H9 (cell line): ENCODE data around the gene FBRSL1. TPM values are rescaled to one million over a fixed set of nuclear protein-coding genes. Genes with fewer than 3 reads are reported as not detected.
"Not testable (repeated sequence)": the region's sequence is repeated elsewhere in the genome, so short reads cannot be mapped to it uniquely, and the experiment has no call there.

Experiments
- DNase-seq: peaks from one replicate; pipeline ENCODE4 v3.0.0-alpha.2; 2017
- H2AFZ ChIP-seq: one replicate; pipeline ENCODE4 v1.6.1; 2013; ENCODE audit warnings: mild to moderate bottlenecking, low read length, control low read depth, moderate library complexity
- H2AK5ac ChIP-seq: 2 replicates; pipeline ENCODE4 v1.6.1; 2013; ENCODE audit warnings: low read length, control low read depth, mixed read lengths; ENCODE audit not compliant: insufficient read length
- H2BK120ac ChIP-seq: one replicate; pipeline ENCODE4 v1.6.1; 2013; ENCODE audit warnings: low read depth, mild to moderate bottlenecking, low read length, control low read depth, inconsistent platforms; ENCODE audit not compliant: poor library complexity, severe bottlenecking
- H2BK12ac ChIP-seq: 2 replicates; pipeline ENCODE4 v1.6.1; 2013; ENCODE audit warnings: low read length, control low read depth, mixed read lengths, low read depth; ENCODE audit not compliant: insufficient read length
- H2BK15ac ChIP-seq: 2 replicates; pipeline ENCODE4 v1.6.1; 2013; ENCODE audit warnings: low read depth, low read length, control low read depth
- H2BK20ac ChIP-seq: one replicate; pipeline ENCODE4 v1.6.1; 2013; ENCODE audit warnings: low read depth, mild to moderate bottlenecking, low read length, control low read depth, inconsistent platforms; ENCODE audit not compliant: poor library complexity, severe bottlenecking
- H2BK5ac ChIP-seq: 2 replicates; pipeline ENCODE4 v1.6.1; 2013; ENCODE audit warnings: low read length, control low read depth, mixed read lengths; ENCODE audit not compliant: insufficient read length
- H3K14ac ChIP-seq: 2 replicates; pipeline ENCODE4 v1.6.1; 2013; ENCODE audit warnings: low read length, control low read depth; ENCODE audit not compliant: insufficient read depth
- H3K18ac ChIP-seq: 2 replicates; pipeline ENCODE4 v1.6.1; 2013; ENCODE audit warnings: low read depth, mild to moderate bottlenecking, mixed read lengths, low read length, control low read depth; ENCODE audit not compliant: insufficient read length
- H3K23ac ChIP-seq: 2 replicates; pipeline ENCODE4 v1.6.1; 2013; ENCODE audit warnings: low read length, control low read depth, mixed read lengths, low read depth; ENCODE audit not compliant: insufficient read length
- H3K23me2 ChIP-seq: 2 replicates; pipeline ENCODE4 v1.6.1; 2013; ENCODE audit warnings: low read depth, mild to moderate bottlenecking, mixed read lengths, low read length, control low read depth; ENCODE audit not compliant: insufficient read length, poor library complexity, severe bottlenecking
- H3K27ac ChIP-seq: 2 replicates; pipeline ENCODE4 v1.5.1; 2013; ENCODE audit warnings: low read length, control low read depth, mixed read lengths, low read depth; ENCODE audit not compliant: insufficient read length
- H3K27me3 ChIP-seq: 2 replicates; pipeline ENCODE4 v1.6.1; 2013; ENCODE audit warnings: low read length, control low read depth, inconsistent platforms; ENCODE audit not compliant: insufficient read depth
- H3K4ac ChIP-seq: 2 replicates; pipeline ENCODE4 v1.6.1; 2013; ENCODE audit warnings: low read depth, mild to moderate bottlenecking, control low read depth, inconsistent platforms, low read length, moderate library complexity
- H3K4me1 ChIP-seq: 2 replicates; pipeline ENCODE4 v1.6.1; 2013; ENCODE audit warnings: low read length, control low read depth, inconsistent platforms; ENCODE audit not compliant: insufficient read depth
- H3K4me2 ChIP-seq: 2 replicates; pipeline ENCODE4 v1.6.1; 2013; ENCODE audit warnings: low read length, control low read depth, mixed read lengths; ENCODE audit not compliant: insufficient read length, insufficient read depth
- H3K56ac ChIP-seq: 2 replicates; pipeline ENCODE4 v1.6.1; 2013; ENCODE audit warnings: low read depth, mild to moderate bottlenecking, mixed read lengths, low read length, control low read depth; ENCODE audit not compliant: insufficient read length
- H3K79me1 ChIP-seq: 2 replicates; pipeline ENCODE4 v1.6.1; 2013; ENCODE audit warnings: low read depth, mild to moderate bottlenecking, moderate library complexity, low read length, control low read depth, inconsistent platforms; ENCODE audit not compliant: insufficient read depth, poor library complexity, severe bottlenecking
- H3K79me2 ChIP-seq: 2 replicates; pipeline ENCODE4 v1.6.1; 2013; ENCODE audit warnings: low read length, control low read depth, inconsistent platforms; ENCODE audit not compliant: insufficient read depth
- H3K9ac ChIP-seq: 2 replicates; pipeline ENCODE4 v1.6.1; 2013; ENCODE audit warnings: low read length, control low read depth, mixed read lengths; ENCODE audit not compliant: insufficient read length; ENCODE audit errors: extremely low read depth
- H3K9me3 ChIP-seq: one replicate; pipeline ENCODE4 v1.6.1; 2013; ENCODE audit warnings: low read depth, low read length, inconsistent platforms; ENCODE audit not compliant: control insufficient read depth
- H3T11ph ChIP-seq: one replicate; pipeline ENCODE4 v1.6.1; 2013; ENCODE audit warnings: mild to moderate bottlenecking, low read length, control low read depth, inconsistent platforms
- H4K20me1 ChIP-seq: one replicate; pipeline ENCODE4 v1.6.1; 2013; ENCODE audit not compliant: control insufficient read depth, insufficient read length, insufficient read depth
- H4K5ac ChIP-seq: 2 replicates; pipeline ENCODE4 v1.6.1; 2013; ENCODE audit warnings: low read depth, mild to moderate bottlenecking, mixed read lengths, low read length, control low read depth; ENCODE audit not compliant: insufficient read length
- H4K8ac ChIP-seq: replicated peaks from 2 replicates; pipeline ENCODE4 v1.6.1; 2013; ENCODE audit warnings: low read length, control low read depth, mixed read lengths, low read depth; ENCODE audit not compliant: insufficient read length
- H4K91ac ChIP-seq: 2 replicates; pipeline ENCODE4 v1.6.1; 2013; ENCODE audit warnings: low read depth, mild to moderate bottlenecking, moderate library complexity, mixed read lengths, low read length, control low read depth; ENCODE audit not compliant: insufficient read length
- H3K27ac Mint-ChIP-seq, 3 experiments: 2 replicates in 2 of 3; 3 replicates in 1 of 3; pipeline ENCODE4 v1.8.0; 2020 to 2021; ENCODE audit warnings: mixed read lengths in 3 of 3, mild to moderate bottlenecking in 1 of 3, moderate library complexity in 1 of 3
- H3K27me3 Mint-ChIP-seq: 2 replicates; pipeline ENCODE4 v1.8.0; 2021; ENCODE audit warnings: low read depth, mild to moderate bottlenecking, moderate library complexity, mixed read lengths
- H3K36me3 Mint-ChIP-seq, 3 experiments: 2 replicates in 2 of 3; 3 replicates in 1 of 3; pipeline ENCODE4 v1.8.0; 2020 to 2021; ENCODE audit warnings: low read depth in 3 of 3, mixed read lengths in 3 of 3; ENCODE audit not compliant: insufficient read depth in 1 of 3
- H3K4me1 Mint-ChIP-seq, 2 experiments: 2 replicates each; pipeline ENCODE4 v1.8.0; 2020; ENCODE audit warnings: mixed read lengths in 2 of 2
- H3K4me3 Mint-ChIP-seq, 2 experiments: 2 replicates in 1 of 2; 3 replicates in 1 of 2; pipeline ENCODE4 v1.8.0; 2020 to 2021; ENCODE audit warnings: mild to moderate bottlenecking in 2 of 2, mixed read lengths in 2 of 2, moderate library complexity in 1 of 2
- H3K9me3 Mint-ChIP-seq, 2 experiments: 2 replicates in 1 of 2; 3 replicates in 1 of 2; pipeline ENCODE4 v1.8.0; 2020; ENCODE audit warnings: mild to moderate bottlenecking in 2 of 2, mixed read lengths in 2 of 2, moderate library complexity in 1 of 2
- WGBS: extraction: QIAGEN DNeasy Blood & Tissue Kit; methylation state at CpG from one replicate; pipeline ENCODE4 v1.1.7; 2013; ENCODE audit warnings: missing lambda C conversion rate, low lambda C conversion rate, mixed read lengths; ENCODE audit not compliant: insufficient read length; ENCODE audit errors: extremely low coverage; 5-methylcytosine and 5-hydroxymethylcytosine counted together
- long read RNA-seq: library from polyadenylated mRNA; unstranded; transcript quantifications from one replicate; pipeline ENCODE4 v2.0.0, GENCODE V29; 2020
- total RNA-seq: library from RNA; stranded (reverse); gene quantifications from 2 replicates; pipeline ENCODE4 v1.2.1, GENCODE V29; 2021
- TF ChIP-seq, protein P1 (sequence below): fragments of 200-600 bp; sonication (generic); conservative IDR thresholded peaks from 3 replicates; pipeline ENCODE4 v1.8.0; 2021; ENCODE audit warnings: antibody characterized with exemption, mild to moderate bottlenecking

Gene FBRSL1
- 90.8 and 92.3 TPM in 2 replicates for total RNA-seq
- long read RNA-seq, partial matches to known transcripts = 33 of 34 reads
- long read RNA-seq, other reads (novel, unspliced or antisense) = 1 of 34 reads

DNA sequence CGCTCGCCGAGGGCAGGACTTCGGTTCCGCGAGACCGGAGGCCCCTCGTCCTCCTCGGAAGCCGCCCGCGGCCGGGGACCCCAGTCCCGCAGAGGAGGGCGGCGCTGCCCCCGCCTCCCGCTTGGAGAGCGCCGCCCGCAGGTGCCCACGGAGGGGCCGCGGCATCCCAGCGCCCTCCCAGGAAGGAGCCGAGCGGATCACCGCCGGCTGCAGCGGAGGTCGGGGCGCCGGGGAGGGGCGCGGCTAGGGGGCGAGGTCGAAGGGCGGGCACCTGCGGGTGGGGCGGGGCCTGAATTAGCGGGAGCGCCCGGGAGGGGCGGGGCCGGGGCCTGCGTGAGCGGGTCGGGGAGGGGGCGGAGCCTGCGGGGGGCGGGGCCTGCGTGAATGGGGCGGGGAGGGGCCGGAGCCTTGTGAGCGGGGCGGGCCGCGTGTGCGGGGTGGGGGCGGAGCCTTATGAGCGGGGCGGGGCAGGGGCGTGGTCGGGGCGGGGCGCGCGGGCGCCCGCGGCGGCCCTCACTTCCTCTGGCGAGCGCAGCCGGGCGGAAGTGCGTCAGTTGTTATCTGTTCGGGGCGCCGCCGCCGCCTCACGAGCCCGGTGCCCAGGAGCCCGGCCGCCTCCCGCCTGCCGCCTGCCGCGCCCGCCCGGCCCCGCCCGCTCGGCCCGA is at the start of gene FBRSL1:
Gene FBRSL1, plus strand, starts transcription at position 550 of the 665 bp plus-strand sequence.
- no peak within 1 kb of the TSS for H3K27ac Mint-ChIP-seq
- Histone ChIP-seq H3K56ac (no peak within 1 kb of the TSS), H2BK5ac (no peak within 1 kb of the TSS), H2BK12ac (no peak within 1 kb of the TSS), H3K14ac (peak within 1 kb of the TSS; percentile 25; the same call in 1 of the 2 replicates), H3K4me2 (peak within 1 kb of the TSS; percentile 54), H3K27me3 (peaks cover 15% of the 10 kb centered on the region; the same call in 1 of the 2 replicates), H2BK20ac (no peak within 1 kb of the TSS), H3K79me2 (peaks cover 27% of the 10 kb centered on the region; the same call in 1 of the 2 replicates), H2AFZ (no peak within 1 kb of the TSS), H3K9me3 (no peaks in the 10 kb centered on the region), H3K9ac (no peak within 1 kb of the TSS), H3K27ac (no peak within 1 kb of the TSS), H3K18ac (no peak within 1 kb of the TSS), H3K79me1 (peaks cover 8% of the 10 kb centered on the region), H2BK120ac (no peak within 1 kb of the TSS), H4K5ac (no peak within 1 kb of the TSS), H4K20me1 (no peaks in the 10 kb centered on the region), H4K91ac (no peak within 1 kb of the TSS), H2BK15ac (no peak within 1 kb of the TSS), H3K4ac (no peak within 1 kb of the TSS), H3K23ac (no peak within 1 kb of the TSS), H3K23me2 (peaks cover 6% of the 10 kb centered on the region), H3K4me1 (no peaks in the 10 kb centered on the region; the same call in 1 of the 2 replicates), H4K8ac (no peak within 1 kb of the TSS), H3T11ph (no peak within 1 kb of the TSS), H2AK5ac (no peak within 1 kb of the TSS)
- H3K4me1 Mint-ChIP-seq = peaks cover 18 to 24% of the 10 kb centered on the region in 2 experiments
- TF ChIP-seq, protein P1, sequence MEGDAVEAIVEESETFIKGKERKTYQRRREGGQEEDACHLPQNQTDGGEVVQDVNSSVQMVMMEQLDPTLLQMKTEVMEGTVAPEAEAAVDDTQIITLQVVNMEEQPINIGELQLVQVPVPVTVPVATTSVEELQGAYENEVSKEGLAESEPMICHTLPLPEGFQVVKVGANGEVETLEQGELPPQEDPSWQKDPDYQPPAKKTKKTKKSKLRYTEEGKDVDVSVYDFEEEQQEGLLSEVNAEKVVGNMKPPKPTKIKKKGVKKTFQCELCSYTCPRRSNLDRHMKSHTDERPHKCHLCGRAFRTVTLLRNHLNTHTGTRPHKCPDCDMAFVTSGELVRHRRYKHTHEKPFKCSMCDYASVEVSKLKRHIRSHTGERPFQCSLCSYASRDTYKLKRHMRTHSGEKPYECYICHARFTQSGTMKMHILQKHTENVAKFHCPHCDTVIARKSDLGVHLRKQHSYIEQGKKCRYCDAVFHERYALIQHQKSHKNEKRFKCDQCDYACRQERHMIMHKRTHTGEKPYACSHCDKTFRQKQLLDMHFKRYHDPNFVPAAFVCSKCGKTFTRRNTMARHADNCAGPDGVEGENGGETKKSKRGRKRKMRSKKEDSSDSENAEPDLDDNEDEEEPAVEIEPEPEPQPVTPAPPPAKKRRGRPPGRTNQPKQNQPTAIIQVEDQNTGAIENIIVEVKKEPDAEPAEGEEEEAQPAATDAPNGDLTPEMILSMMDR = no peak
- WGBS = no CpG with 5 or more reads among the region's 96 CpGs
- H3K4me3 Mint-ChIP-seq = peak within 1 kb of the TSS; percentile 78 to 87
- no peaks in the 10 kb centered on the region for H3K9me3 Mint-ChIP-seq
- peak; percentile 94 for DNase-seq
- peaks cover 57% of the 10 kb centered on the region for H3K27me3 Mint-ChIP-seq
- H3K36me3 Mint-ChIP-seq = peaks cover 3 to 5% (median 5%) of the 10 kb centered on the region in 3 experiments

- DNase-seq, H3K56ac ChIP-seq, H2BK20ac ChIP-seq, H3K9ac ChIP-seq, H2BK15ac ChIP-seq, H3K18ac ChIP-seq, H4K20me1 ChIP-seq, H4K5ac ChIP-seq, H3T11ph ChIP-seq, H4K91ac ChIP-seq, H3K9me3 ChIP-seq, H3K14ac ChIP-seq, H3K79me2 ChIP-seq, H2AFZ ChIP-seq, H3K4me3 Mint-ChIP-seq, H2BK120ac ChIP-seq, H3K4ac ChIP-seq, H3K4me1 ChIP-seq, H3K23ac ChIP-seq, H2BK12ac ChIP-seq, H3K27ac ChIP-seq, H3K4me2 ChIP-seq, H3K79me1 ChIP-seq, H3K23me2 ChIP-seq, H4K8ac ChIP-seq, H2BK5ac ChIP-seq, H2AK5ac ChIP-seq: not testable (repeated sequence)
- peaks cover 20 to 61% of the 10 kb centered on the region in 2 experiments for H3K9me3 Mint-ChIP-seq
- H3K4me1 Mint-ChIP-seq = peaks cover 10 to 11% of the 10 kb centered on the region in 2 experiments
- H3K27ac Mint-ChIP-seq = peak overlapping the region in 1 of 3 experiments; percentile 30; a peak in 1 of 7 replicates
- H3K27me3 ChIP-seq = peaks cover 12% of the 10 kb centered on the region; the same call in 1 of the 2 replicates
- peaks cover 91% of the 10 kb centered on the region for H3K27me3 Mint-ChIP-seq
- H3K36me3 Mint-ChIP-seq = peaks cover 5 to 34% (median 7%) of the 10 kb centered on the region in 3 experiments
- WGBS = no CpG with 5 or more reads among the region's 13 CpGs
Observed at GRCh38 chr12:132440420-132440819, 49.5 kb upstream of the FBRSL1 start.
